ENCODE data around the gene COPRS. TPM values are rescaled to one million over a fixed set of nuclear protein-coding genes. Genes with fewer than 3 reads are reported as not detected.
"Not testable (repeated sequence)": the region's sequence is repeated elsewhere in the genome, so short reads cannot be mapped to it uniquely, and the experiment has no call there.

COPRS gene
- total RNA-seq, 4 donors from 2014 or later: 91.1 to 148 (median 140) TPM

DNA sequence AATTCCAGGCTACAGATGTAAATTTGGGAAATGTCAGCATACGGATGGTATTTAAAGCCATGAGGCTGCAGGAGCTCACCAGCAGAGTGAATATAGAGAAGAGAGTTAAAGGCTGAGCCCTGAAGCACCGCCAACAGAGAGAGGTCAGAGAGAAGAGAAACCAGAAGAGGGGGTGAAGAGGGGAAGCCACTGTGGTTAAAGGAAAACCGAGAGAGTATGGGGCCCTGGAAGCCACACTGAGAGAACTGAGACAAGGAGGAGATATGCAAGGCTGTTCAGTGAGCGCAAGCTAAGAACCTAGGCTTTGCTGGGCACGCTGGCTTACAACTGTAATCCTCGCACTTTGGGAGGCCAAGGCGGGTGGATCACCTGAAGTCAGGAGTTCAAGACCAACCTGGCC lies 24.6 kb downstream of the COPRS start:
- 58 to 75% methylated on average over 6 of the region's 7 CpGs for WGBS, 2 donors (ENCODE audit: low coverage in 1 of 2)

GRCh38 chr17:31832746-31833145 lies 26.3 kb downstream of the COPRS start:
- H3K36me3 ChIP-seq: no peaks in the 10 kb centered on the region
- H3K27ac ChIP-seq: no peak overlapping the region
- no peaks in the 10 kb centered on the region for H3K9me3 ChIP-seq
- no peak overlapping the region for H3K4me3 ChIP-seq
- no peaks in the 10 kb centered on the region for H3K4me1 ChIP-seq
- TF ChIP-seq EP300 (IDR thresholded peaks at IDR 0.05): no peak
- TF ChIP-seq POLR2A (IDR thresholded peaks at IDR 0.05): no peak
- no peak for TF ChIP-seq POLR2AphosphoS5 (IDR thresholded peaks at IDR 0.05)
- TF ChIP-seq, protein P1, sequence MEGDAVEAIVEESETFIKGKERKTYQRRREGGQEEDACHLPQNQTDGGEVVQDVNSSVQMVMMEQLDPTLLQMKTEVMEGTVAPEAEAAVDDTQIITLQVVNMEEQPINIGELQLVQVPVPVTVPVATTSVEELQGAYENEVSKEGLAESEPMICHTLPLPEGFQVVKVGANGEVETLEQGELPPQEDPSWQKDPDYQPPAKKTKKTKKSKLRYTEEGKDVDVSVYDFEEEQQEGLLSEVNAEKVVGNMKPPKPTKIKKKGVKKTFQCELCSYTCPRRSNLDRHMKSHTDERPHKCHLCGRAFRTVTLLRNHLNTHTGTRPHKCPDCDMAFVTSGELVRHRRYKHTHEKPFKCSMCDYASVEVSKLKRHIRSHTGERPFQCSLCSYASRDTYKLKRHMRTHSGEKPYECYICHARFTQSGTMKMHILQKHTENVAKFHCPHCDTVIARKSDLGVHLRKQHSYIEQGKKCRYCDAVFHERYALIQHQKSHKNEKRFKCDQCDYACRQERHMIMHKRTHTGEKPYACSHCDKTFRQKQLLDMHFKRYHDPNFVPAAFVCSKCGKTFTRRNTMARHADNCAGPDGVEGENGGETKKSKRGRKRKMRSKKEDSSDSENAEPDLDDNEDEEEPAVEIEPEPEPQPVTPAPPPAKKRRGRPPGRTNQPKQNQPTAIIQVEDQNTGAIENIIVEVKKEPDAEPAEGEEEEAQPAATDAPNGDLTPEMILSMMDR (IDR thresholded peaks at IDR 0.05): no peak
- H3K27me3 ChIP-seq: no peaks in the 10 kb centered on the region
- no peak for ATAC-seq
- WGBS, 2 donors (ENCODE audit: low coverage in 1 of 2): 76 to 96% methylated on average over 7 to 8 of the region's 9 CpGs

More for the DNA sequence above, 24.6 kb downstream of the COPRS start:
- no peaks in the 10 kb centered on the region for H3K4me1 ChIP-seq
- no peaks in the 10 kb centered on the region for H3K9me3 ChIP-seq
- H3K27me3 ChIP-seq: no peaks in the 10 kb centered on the region
- no peaks in the 10 kb centered on the region for H3K36me3 ChIP-seq
- ATAC-seq: no peak
- no peak for TF ChIP-seq EP300 (IDR thresholded peaks at IDR 0.05)
- TF ChIP-seq, protein P1 (IDR thresholded peaks at IDR 0.05): no peak
- TF ChIP-seq POLR2A (IDR thresholded peaks at IDR 0.05): no peak
- TF ChIP-seq POLR2AphosphoS5 (IDR thresholded peaks at IDR 0.05): no peak
- no peak overlapping the region for H3K27ac ChIP-seq
- H3K4me3 ChIP-seq: no peak overlapping the region

DNA sequence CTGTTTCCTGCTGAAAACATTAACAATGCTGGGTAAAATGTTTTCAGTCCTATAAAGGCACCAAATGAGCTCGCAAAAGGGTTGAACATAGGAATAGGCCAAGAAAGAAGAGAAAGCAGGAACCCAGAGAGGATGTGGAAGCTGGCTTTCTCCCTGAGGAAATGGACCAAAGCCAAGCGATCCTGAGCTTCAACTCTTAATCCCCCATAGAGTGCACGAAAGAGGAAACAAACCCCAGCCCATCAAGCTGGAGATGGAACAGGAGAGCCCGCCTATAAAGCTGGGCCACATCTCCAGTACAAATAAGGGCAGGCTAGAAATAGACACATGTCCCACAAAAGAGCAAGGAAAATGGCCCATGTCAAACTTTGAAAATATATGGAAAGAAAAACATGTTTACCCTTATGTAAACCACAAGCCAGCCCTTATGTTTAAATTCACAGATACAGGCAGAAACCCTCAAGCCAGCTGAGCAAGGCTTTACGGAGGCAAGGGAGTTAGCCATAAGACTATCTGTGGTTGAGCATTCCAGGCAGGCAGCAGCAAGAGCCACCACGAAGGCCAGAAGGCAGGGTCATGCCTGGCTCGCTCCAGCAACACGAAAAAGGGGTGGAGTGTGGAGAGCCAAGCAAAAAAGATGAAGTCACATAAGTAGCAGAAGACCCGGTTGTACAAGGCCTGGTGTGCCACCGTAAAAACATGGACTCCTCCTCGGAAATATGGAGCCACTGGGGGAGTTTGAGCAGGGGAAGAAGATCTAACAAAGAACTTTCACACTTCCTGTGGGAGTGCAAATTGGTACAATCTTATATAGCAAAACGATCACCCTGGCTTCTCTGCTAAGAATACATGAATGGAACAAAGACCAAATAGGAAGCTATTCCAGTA lies 27.8 kb downstream of the COPRS start:
- no peak for ATAC-seq
- H3K4me1 ChIP-seq: no peaks in the 10 kb centered on the region
- no peaks in the 10 kb centered on the region for H3K9me3 ChIP-seq
- no peaks in the 10 kb centered on the region for H3K36me3 ChIP-seq
- TF ChIP-seq EP300 (IDR thresholded peaks at IDR 0.05): no peak
- TF ChIP-seq POLR2AphosphoS5 (IDR thresholded peaks at IDR 0.05): no peak
- TF ChIP-seq POLR2A (IDR thresholded peaks at IDR 0.05): no peak
- TF ChIP-seq, protein P1 (IDR thresholded peaks at IDR 0.05): no peak
- H3K27ac ChIP-seq: no peak overlapping the region
- WGBS, 2 donors (ENCODE audit: low coverage in 1 of 2): 67 to 78% methylated on average over 10 to 11 of the region's 12 CpGs
- no peak overlapping the region for H3K4me3 ChIP-seq
- H3K27me3 ChIP-seq: no peaks in the 10 kb centered on the region

GRCh38 chr17:31829649-31830048 lies 29.4 kb downstream of the COPRS start:
- H3K27ac ChIP-seq: no peak overlapping the region
- H3K4me1 ChIP-seq: no peaks in the 10 kb centered on the region
- H3K36me3 ChIP-seq: no peaks in the 10 kb centered on the region
- no peak overlapping the region for H3K4me3 ChIP-seq
- no peak for ATAC-seq
- TF ChIP-seq, protein P1 (IDR thresholded peaks at IDR 0.05): no peak
- TF ChIP-seq POLR2AphosphoS5 (IDR thresholded peaks at IDR 0.05): no peak
- no peak for TF ChIP-seq EP300 (IDR thresholded peaks at IDR 0.05)
- no peak for TF ChIP-seq POLR2A (IDR thresholded peaks at IDR 0.05)
- H3K9me3 ChIP-seq: no peaks in the 10 kb centered on the region
- 89 to 94% methylated on average over 3 of the region's 3 CpGs for WGBS, 2 donors (ENCODE audit: low coverage in 1 of 2)
- H3K27me3 ChIP-seq: no peaks in the 10 kb centered on the region

DNA sequence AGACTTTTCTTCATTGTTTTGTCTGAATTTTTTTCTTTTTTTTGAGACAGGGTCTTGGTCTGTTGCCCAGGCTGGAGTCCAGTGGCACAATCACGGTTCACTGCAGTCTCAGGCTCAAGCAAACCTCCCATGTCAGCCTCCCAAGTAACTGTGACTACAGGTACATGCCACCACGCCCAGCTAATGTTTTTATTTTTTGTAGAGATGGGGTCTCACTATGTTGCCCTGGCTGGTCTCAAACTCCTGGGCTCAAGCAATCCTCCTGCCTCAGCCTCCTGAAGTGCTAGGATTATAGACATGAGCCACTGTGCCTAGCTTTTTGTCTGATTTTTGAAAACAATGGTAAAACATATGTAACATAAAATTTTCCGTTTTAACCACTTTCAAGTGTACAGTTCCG lies 30.1 kb downstream of the COPRS start:
- ATAC-seq, H3K27ac ChIP-seq, H3K4me3 ChIP-seq, H3K4me1 ChIP-seq, H3K27me3 ChIP-seq, H3K9me3 ChIP-seq, H3K36me3 ChIP-seq: not testable (repeated sequence)
- 78 to 85% methylated on average over 2 to 4 of the region's 4 CpGs for WGBS, 2 donors (ENCODE audit: low coverage in 1 of 2)
